ENCODE results near the gene INS. TPM values are rescaled to one million over a fixed set of nuclear protein-coding genes. Genes with fewer than 3 reads are reported as not detected.

INS gene
- total RNA-seq, 2 donors from 2014 or later = not detected

DNA sequence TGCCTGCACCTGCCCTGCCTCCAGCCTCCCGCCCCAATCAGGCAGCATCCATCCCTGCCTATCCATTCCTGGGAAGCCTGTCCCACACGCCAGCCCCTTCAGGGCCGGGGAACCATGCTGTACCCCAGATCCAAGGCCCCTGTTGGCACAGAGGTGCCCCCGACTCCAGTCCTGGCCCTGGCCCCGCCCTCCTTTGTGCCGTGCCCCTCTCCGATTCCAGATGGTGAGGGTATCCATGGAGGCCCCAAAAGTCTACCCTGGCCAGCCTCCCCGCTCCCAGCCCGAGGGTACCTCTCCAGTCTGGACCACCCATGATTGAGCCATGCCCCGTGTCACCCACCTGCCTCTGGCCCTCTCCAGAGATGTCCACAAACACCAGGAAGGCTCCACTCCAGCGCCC lies 13.4 kb upstream of the INS start:
- DNase-seq = no peak
- Mint-ChIP-seq H3K36me3 (ENCODE audit: low read depth) (no peaks in the 10 kb centered on the region), H3K9me3 (no peaks in the 10 kb centered on the region), H3K27me3 (ENCODE audit: insufficient read depth) (no peaks in the 10 kb centered on the region), H3K4me3 (no peak overlapping the region), H3K27ac (no peak overlapping the region), H3K4me1 (no peaks in the 10 kb centered on the region)
- no peaks in the 10 kb centered on the region for H3K9me3 ChIP-seq (ENCODE audit: control insufficient read depth, low read length)
- H3K4me1 ChIP-seq (ENCODE audit: control insufficient read depth, insufficient read depth, low read length) = no peaks in the 10 kb centered on the region
- 86 to 92% methylated on average over 5 to 11 of the region's 11 CpGs for WGBS, 2 experiments (ENCODE audit: insufficient coverage in 1 of 2, insufficient read length in 1 of 2)
- H3K4me3 ChIP-seq (ENCODE audit: low read length) = no peak overlapping the region
- H3K9ac ChIP-seq (ENCODE audit: extremely low read depth, low read length, poor library complexity, severe bottlenecking) = no peak overlapping the region
- H3K27me3 ChIP-seq (ENCODE audit: control insufficient read depth, insufficient read depth, low read length, poor library complexity, severe bottlenecking) = no peaks in the 10 kb centered on the region
- no peak overlapping the region for H3K27ac ChIP-seq (ENCODE audit: low read depth, low read length)
- H3K36me3 ChIP-seq (ENCODE audit: control insufficient read depth, insufficient read depth, low read length) = no peaks in the 10 kb centered on the region
- TF ChIP-seq, protein P1, sequence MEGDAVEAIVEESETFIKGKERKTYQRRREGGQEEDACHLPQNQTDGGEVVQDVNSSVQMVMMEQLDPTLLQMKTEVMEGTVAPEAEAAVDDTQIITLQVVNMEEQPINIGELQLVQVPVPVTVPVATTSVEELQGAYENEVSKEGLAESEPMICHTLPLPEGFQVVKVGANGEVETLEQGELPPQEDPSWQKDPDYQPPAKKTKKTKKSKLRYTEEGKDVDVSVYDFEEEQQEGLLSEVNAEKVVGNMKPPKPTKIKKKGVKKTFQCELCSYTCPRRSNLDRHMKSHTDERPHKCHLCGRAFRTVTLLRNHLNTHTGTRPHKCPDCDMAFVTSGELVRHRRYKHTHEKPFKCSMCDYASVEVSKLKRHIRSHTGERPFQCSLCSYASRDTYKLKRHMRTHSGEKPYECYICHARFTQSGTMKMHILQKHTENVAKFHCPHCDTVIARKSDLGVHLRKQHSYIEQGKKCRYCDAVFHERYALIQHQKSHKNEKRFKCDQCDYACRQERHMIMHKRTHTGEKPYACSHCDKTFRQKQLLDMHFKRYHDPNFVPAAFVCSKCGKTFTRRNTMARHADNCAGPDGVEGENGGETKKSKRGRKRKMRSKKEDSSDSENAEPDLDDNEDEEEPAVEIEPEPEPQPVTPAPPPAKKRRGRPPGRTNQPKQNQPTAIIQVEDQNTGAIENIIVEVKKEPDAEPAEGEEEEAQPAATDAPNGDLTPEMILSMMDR (conservative IDR thresholded peaks at IDR 0.05) = no peak

DNA sequence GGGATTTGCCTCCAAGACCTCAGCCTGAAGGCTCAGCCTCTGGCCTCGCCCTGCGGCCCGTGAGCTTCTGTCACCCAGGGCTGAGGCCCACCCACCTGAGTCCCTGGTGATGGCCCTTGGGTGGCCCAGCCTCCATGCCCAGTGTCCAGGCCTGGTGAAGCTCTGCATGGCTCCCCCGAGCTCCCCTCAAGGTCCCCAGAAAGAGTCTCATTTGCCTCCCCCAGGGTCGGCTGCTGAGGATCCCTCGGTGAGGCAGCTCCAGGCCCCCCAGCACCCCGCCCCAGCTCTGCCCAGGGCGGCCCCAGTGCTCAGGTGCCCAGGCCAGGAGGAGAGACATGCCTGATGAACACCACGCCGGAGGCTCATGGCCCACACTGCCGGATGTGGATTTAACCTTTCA lies 12.8 kb upstream of the INS start:
- Mint-ChIP-seq H3K4me1 (no peaks in the 10 kb centered on the region), H3K27ac (no peak overlapping the region), H3K27me3 (ENCODE audit: insufficient read depth) (no peaks in the 10 kb centered on the region), H3K36me3 (ENCODE audit: low read depth) (no peaks in the 10 kb centered on the region), H3K9me3 (no peaks in the 10 kb centered on the region), H3K4me3 (no peak overlapping the region)
- H3K4me3 ChIP-seq (ENCODE audit: low read length) = no peak overlapping the region
- H3K9ac ChIP-seq (ENCODE audit: extremely low read depth, low read length, poor library complexity, severe bottlenecking) = no peak overlapping the region
- no peak for DNase-seq
- no peaks in the 10 kb centered on the region for H3K9me3 ChIP-seq (ENCODE audit: control insufficient read depth, low read length)
- TF ChIP-seq, protein P1 (conservative IDR thresholded peaks at IDR 0.05) = no peak
- H3K27me3 ChIP-seq (ENCODE audit: control insufficient read depth, insufficient read depth, low read length, poor library complexity, severe bottlenecking) = no peaks in the 10 kb centered on the region
- no peaks in the 10 kb centered on the region for H3K36me3 ChIP-seq (ENCODE audit: control insufficient read depth, insufficient read depth, low read length)
- 84 to 91% methylated on average over 7 to 11 of the region's 11 CpGs for WGBS, 2 experiments (ENCODE audit: insufficient coverage in 1 of 2, insufficient read length in 1 of 2)
- H3K27ac ChIP-seq (ENCODE audit: low read depth, low read length) = no peak overlapping the region
- no peaks in the 10 kb centered on the region for H3K4me1 ChIP-seq (ENCODE audit: control insufficient read depth, insufficient read depth, low read length)

DNA sequence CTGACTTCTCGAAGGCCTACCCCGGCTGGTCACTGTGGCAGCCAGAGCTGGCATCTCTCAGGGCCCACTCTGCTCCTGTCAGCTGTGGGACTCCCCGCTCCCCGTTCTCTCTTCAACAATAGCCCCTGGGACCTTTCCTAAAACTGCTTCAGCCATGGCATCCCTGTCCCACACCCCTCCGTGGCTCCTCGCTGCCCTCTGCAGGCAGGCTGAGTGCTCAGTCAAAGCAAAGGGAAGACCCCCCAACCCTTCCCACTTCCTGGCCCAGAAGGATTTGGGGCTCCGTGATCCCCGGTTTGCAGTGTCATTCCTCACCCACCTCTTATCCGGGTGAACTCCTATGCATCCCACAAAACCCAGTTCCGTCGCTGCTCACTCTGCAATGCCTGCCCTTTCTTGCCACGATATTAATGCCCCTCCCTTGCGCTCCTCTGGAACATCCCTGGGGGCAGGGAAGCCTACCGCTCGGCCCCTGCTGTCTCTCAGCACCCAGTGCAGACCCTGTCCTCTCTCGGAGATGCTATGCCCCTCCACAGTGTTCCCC lies 12.2 kb upstream of the INS start:
- H3K36me3 Mint-ChIP-seq (ENCODE audit: low read depth) = no peaks in the 10 kb centered on the region
- no peaks in the 10 kb centered on the region for H3K9me3 Mint-ChIP-seq
- Histone ChIP-seq H3K4me1 (ENCODE audit: control insufficient read depth, insufficient read depth, low read length) (no peaks in the 10 kb centered on the region), H3K36me3 (ENCODE audit: control insufficient read depth, insufficient read depth, low read length) (no peaks in the 10 kb centered on the region), H3K9me3 (ENCODE audit: control insufficient read depth, low read length) (no peaks in the 10 kb centered on the region), H3K27ac (ENCODE audit: low read depth, low read length) (no peak overlapping the region), H3K9ac (ENCODE audit: extremely low read depth, low read length, poor library complexity, severe bottlenecking) (no peak overlapping the region), H3K4me3 (ENCODE audit: low read length) (no peak overlapping the region), H3K27me3 (ENCODE audit: control insufficient read depth, insufficient read depth, low read length, poor library complexity, severe bottlenecking) (no peaks in the 10 kb centered on the region)
- TF ChIP-seq, protein P1 (conservative IDR thresholded peaks at IDR 0.05) = peak; percentile 77
- H3K4me1 Mint-ChIP-seq = no peaks in the 10 kb centered on the region
- no peak overlapping the region for H3K4me3 Mint-ChIP-seq
- 77 to 81% methylated on average over 16 of the region's 16 CpGs for WGBS, 2 experiments (ENCODE audit: insufficient coverage in 1 of 2, insufficient read length in 1 of 2)
- peak; percentile 83 for DNase-seq
- H3K27ac Mint-ChIP-seq = no peak overlapping the region
- no peaks in the 10 kb centered on the region for H3K27me3 Mint-ChIP-seq (ENCODE audit: insufficient read depth)

All from endodermal cell (in vitro differentiated cells).